HepG2 (cell line): Measurements from ENCODE around the gene ZC3H7B. TPM values are rescaled to one million over a fixed set of nuclear protein-coding genes. Genes with fewer than 3 reads are reported as not detected.

Experiments used
- DZIP1 ChIP-seq: sonication (generic); formaldehyde crosslinking; IDR thresholded peaks from 2 replicates; pipeline ENCODE4 v1.5.0; 2020; ENCODE audit warnings: mild to moderate bottlenecking, missing genetic modification reagents
- ETV5 ChIP-seq: IDR thresholded peaks from 2 replicates; pipeline ENCODE4 v1.6.1; 2018; ENCODE audit warnings: missing biosample characterization, missing genetic modification reagents, inconsistent platforms, borderline replicate concordance
- GATAD2A ChIP-seq: IDR thresholded peaks from 2 replicates; pipeline ENCODE4 v1.6.1; 2016
- HOXA3 ChIP-seq: sonication (generic); formaldehyde crosslinking; IDR thresholded peaks from 2 replicates; pipeline ENCODE4 v1.5.0; 2020; ENCODE audit warnings: missing genetic modification reagents
- MTA1 ChIP-seq: sonication (generic); formaldehyde crosslinking; IDR thresholded peaks from 2 replicates; pipeline ENCODE4 v1.4.0; 2020; ENCODE audit warnings: missing genetic modification reagents, mild to moderate bottlenecking, borderline replicate concordance
- STAT5B ChIP-seq: sonication (generic); formaldehyde crosslinking; IDR thresholded peaks from 2 replicates; pipeline ENCODE4 v1.4.0; 2020; ENCODE audit warnings: missing genetic modification reagents
- TFDP2 ChIP-seq: sonication (generic); formaldehyde crosslinking; IDR thresholded peaks from 2 replicates; pipeline ENCODE4 v1.4.0; 2020; ENCODE audit warnings: missing genetic modification reagents
- ZBTB43 ChIP-seq: sonication (generic); formaldehyde crosslinking; conservative IDR thresholded peaks from 2 replicates; pipeline ENCODE4 v1.4.0; 2020; ENCODE audit warnings: missing genetic modification reagents
- ZBTB49 ChIP-seq: sonication (generic); formaldehyde crosslinking; IDR thresholded peaks from 2 replicates; pipeline ENCODE4 v1.4.0; 2020; ENCODE audit warnings: missing genetic modification reagents, borderline replicate concordance
- ZC3H4 ChIP-seq: sonication (generic); formaldehyde crosslinking; IDR thresholded peaks from 2 replicates; pipeline ENCODE4 v1.4.0; 2020; ENCODE audit warnings: missing genetic modification reagents, borderline replicate concordance
- ZNF180 ChIP-seq: sonication (generic); formaldehyde crosslinking; IDR thresholded peaks from 2 replicates; pipeline ENCODE4 v1.4.0; 2020; ENCODE audit warnings: low read depth, missing genetic modification reagents, borderline replicate concordance
- ZNF460 ChIP-seq: sonication (generic); formaldehyde crosslinking; IDR thresholded peaks from 2 replicates; pipeline ENCODE4 v1.5.1; 2020; ENCODE audit warnings: missing genetic modification reagents, mild to moderate bottlenecking, borderline replicate concordance
- ZNF646 ChIP-seq: sonication (generic); formaldehyde crosslinking; IDR thresholded peaks from 2 replicates; pipeline ENCODE4 v1.9.0; 2021; ENCODE audit warnings: mild to moderate bottlenecking, missing genetic modification reagents
- ZSCAN30 ChIP-seq: sonication (generic); formaldehyde crosslinking; IDR thresholded peaks from 2 replicates; pipeline ENCODE4 v1.5.0; 2020; ENCODE audit warnings: mild to moderate bottlenecking, missing genetic modification reagents
- polyA plus RNA-seq, 8 experiments: library from polyadenylated mRNA; depleted of rRNA in 3 of 8; stranded (reverse) in 7 of 8; unstranded in 1 of 8; fragments of >200 nt; fragmentation: Illumina TruSeq in 4 of 8; extraction: Trizol in 4 of 8; gene quantifications; 2 replicates each; pipeline versions ENCODE4 v1.2.1 to v1.2.3, GENCODE V29; 2011 to 2016; ENCODE audit warnings: low read depth in 4 of 8, missing spikeins in 1 of 8, mixed read lengths in 1 of 8; ENCODE audit not compliant: insufficient read depth in 1 of 8
- total RNA-seq, 5 experiments: library from RNA; depleted of rRNA; stranded (reverse); fragments of >200 nt; fragmentation: Illumina TruSeq; extraction: Trizol; gene quantifications; 2 replicates each; pipeline ENCODE4 v1.2.3, GENCODE V29; 2016; ENCODE audit warnings: low read depth in 1 of 5

ZC3H7B gene
- total and polyA plus RNA-seq, 2 of the 13 experiments (the other 11 are each of a cell fraction or from before 2014, with no cell fraction given): 26.4 to 37.2 TPM

- no peak for TF ChIP-seq ZBTB49
- TF ChIP-seq ZBTB43: no peak
- no peak for TF ChIP-seq ZSCAN30 (CRISPR knock-in tag)
- TF ChIP-seq HOXA3 (CRISPR knock-in tag): no peak
- no peak for TF ChIP-seq ZC3H4 (CRISPR knock-in tag)
- no peak for TF ChIP-seq ZNF460 (CRISPR knock-in tag)
- TF ChIP-seq ETV5: peak; percentile 49
- peak; percentile 16; the same call in 1 of the 2 replicates for TF ChIP-seq MTA1 (CRISPR knock-in tag)
- TF ChIP-seq ZNF646 (CRISPR knock-in tag): no peak
- no peak for TF ChIP-seq ZNF180 (CRISPR knock-in tag)
- TF ChIP-seq TFDP2 (CRISPR knock-in tag): no peak
- TF ChIP-seq DZIP1 (CRISPR knock-in tag): no peak
- no peak for TF ChIP-seq STAT5B
- TF ChIP-seq GATAD2A (CRISPR knock-in tag): peak; percentile 76
Observed at GRCh38 chr22:41403532-41404318, 102.4 kb downstream of the ZC3H7B start (continued).
